NCI-H526 (cell line): ENCODE results near the gene EXOSC1.
A peak's percentile ranks its signal among the peaks of the same experiment; 100 is the strongest.
"Not testable (repeated sequence)": the region's sequence is repeated elsewhere in the genome, so short reads cannot be mapped to it uniquely, and the experiment has no call there.

Source experiments
- DNase-seq, 2 experiments: peaks; one replicate each; lab custom pipeline; 2025; lab: John Stamatoyannopoulos, UW

EXOSC1 gene, protein sequence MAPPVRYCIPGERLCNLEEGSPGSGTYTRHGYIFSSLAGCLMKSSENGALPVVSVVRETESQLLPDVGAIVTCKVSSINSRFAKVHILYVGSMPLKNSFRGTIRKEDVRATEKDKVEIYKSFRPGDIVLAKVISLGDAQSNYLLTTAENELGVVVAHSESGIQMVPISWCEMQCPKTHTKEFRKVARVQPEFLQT

DNA sequence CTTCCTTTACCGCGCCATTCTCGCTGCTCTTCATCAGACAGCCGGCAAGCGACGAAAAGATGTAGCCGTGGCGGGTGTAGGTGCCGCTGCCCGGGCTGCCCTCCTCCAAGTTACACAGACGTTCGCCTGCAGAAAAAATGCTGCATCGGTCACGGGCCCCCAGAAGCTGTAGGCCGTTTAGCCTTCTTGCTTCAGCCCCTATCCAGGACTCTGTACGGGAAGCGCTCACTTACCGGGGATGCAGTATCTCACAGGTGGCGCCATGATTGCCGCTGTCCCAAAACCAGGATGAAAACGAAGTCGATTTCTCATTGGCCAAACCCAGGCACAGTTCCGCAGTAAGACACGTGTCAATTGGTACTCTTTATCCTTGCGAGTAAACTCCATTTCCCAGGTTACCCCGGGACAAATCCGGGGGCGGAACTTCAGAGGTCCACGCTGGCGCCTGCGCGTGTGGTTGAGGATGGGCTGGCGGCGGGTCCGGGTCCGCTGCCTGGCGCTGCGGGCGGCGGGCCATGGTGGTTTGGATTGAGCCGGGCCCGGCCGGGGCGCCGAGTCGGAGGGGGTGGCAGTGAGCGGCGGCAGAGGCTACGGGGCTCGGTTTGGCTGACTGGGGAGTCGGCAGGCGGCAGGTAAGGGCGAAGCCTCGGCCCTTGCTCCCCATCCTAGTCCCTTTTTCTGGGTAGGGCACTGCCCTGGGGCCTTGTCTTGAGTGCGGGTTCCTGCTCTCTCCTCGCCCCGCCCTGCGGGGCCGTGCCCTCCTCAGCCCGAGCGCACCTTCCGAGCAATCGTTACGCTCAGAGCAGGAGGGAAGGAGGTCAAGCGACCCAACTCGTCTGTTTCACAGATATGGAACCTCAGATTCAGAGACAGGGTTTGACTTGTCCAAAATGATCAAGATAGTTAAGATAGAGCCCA, at the start of gene EXOSC1, which contains the start of gene ZDHHC16:
EXOSC1 (minus strand) TSS at position 285 of the 918 bp plus-strand sequence; CDS start at position 264, 21 bp downstream.
ZDHHC16 (plus strand) TSS at position 454 of the 918 bp plus-strand sequence. CDS start 5,501 bp downstream, outside the sequence.
- DNase-seq: peak; percentile 89 to 94

DNA sequence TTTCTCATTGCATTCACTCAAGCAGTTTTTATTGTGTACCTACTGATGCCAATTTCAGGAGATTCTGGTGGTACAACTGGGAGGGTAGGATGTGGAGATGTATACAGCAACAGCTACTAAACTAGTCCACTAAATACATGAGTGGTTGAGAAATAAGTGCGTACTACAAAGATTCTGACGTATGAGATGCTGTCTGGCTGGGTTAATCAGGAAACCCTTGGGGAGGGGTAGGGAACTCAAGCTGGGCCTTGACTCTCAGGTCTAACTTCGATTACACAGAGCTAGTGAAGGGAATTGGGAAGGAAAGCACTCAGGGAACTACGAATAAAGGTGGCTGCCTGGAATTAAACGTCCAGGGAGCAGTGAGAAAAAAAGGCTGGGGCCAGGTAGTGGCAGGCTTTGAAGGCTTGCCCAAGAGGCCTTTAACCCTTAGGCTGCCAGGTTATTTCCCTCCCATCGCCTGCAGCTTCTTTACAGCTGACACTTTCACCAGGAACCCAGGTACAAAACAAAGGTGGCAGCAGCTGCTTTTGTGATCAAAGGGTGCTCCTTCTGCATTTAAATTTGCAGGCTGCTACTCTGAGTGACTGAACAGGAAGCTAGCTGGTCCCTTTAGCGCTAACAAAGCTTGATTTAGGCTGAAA, 49.2 kb upstream of the EXOSC1 start:
- DNase-seq: peak in 1 of 2 experiments; percentile 5

DNA sequence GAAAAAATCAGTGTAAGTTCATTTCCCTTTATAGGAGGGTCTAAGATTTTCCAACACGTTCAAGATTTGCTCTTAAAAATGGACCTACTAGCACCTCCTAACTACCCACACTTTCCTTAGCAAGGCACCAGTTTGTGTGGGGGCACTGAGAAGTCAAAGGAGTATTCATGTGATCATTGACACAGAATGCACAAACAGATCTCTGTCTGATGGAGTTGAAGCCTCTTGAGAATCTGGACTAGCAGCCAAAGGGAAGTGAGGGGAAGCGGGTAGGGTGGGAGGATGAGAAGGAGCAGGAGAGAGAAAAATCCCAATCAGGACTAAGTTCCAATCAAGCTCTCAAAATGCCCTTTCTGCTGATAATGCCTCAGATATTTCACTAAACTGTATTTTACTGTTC, 48.3 kb upstream of the EXOSC1 start:
- DNase-seq: no peak

- DNase-seq: no peak
These were observed 44.8 kb upstream of the EXOSC1 start for GRCh38 chr10:97490592-97490991.

DNA sequence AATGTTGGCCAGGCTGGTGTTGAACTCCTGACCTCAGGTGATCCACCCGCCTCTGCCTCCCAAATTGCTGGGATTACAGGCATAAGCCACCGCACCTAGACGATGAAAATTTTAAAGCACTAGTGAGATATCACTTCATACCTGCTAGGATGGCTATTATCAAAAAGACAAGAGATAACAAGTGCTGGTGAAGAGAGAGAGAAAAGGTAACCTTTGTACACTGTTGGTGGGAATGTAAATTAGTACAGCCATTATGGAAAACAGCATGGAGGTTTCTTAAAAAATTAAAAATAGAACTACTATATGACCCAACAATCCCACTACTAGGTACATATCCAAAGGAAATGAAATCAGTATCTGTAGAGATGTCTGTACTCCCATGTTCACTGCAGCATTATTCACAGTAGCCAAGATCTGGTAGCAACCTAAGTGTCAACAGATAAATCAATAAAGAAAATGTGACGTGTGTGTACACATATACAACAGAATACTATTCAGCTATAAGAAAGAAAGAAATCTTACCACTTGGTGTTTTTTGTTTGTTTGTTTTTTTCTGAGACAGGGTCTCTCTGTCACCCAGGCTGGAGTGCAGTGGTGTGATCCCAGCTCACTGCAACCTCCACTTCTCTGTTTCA, 40.0 kb upstream of the EXOSC1 start:
- no peak for DNase-seq

DNA sequence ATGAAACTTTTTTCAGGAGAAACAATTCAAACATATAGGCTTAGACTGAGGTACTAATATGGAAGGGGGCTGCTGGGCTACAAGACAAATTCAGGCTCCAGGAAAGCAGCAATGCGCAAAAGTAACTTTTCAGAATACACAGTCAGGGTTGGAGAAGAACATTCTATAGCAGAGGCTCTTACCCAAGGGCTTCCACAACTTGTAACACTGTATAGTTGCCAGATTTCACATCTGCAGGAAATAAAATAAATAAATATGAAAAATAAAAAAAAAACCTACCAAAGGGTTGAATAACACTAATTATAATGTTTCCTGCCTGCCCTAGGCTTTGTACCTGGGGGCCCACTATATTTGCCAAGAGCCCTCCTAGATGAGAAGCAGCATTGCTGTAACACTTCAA, 38.1 kb upstream of the EXOSC1 start:
- DNase-seq: no peak

GRCh38 chr10:97483506-97483905, 37.7 kb upstream of the EXOSC1 start:
- no peak for DNase-seq

GRCh38 chr10:97482381-97482780, 36.6 kb upstream of the EXOSC1 start:
- no peak for DNase-seq

DNA sequence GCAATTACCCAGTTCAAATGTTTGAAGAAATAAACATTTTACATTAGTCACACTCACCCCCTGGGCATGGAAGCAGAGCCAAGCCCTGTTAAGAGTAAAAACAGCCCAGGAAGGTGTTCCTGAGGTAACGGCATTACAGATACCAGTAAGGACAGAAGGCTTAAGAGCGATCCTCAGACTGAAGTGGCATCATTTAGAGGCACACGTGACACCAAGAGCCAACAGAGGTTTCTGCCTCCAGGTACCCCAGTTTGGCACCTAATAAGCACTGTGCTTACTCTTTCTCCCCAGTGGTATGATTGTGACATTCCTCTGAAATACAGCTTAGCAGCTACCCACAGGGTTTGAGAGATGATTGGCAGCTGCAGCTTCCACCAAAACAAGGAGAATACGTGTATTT, 35.3 kb upstream of the EXOSC1 start:
- DNase-seq: no peak

DNA sequence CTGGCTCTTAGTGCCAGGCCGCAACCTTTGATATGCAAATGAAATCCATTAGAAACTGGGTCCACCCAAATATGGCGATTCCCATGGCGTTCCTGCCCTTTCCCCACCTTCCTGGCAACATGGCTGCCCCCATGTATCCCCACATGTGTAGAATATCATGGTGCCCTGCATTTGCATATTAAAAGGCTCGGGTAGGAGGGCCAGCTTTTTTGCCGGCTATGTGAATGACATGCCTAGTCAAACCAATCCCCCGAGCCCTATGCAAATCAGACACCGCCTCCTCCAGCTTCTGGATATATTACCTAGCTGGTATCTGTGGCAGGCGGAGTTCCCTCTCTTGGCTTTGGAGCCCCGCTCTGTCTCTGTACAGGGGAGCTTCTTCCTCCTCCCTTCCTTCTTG, 34.1 kb upstream of the EXOSC1 start:
- DNase-seq: peak; percentile 92 to 94

DNA sequence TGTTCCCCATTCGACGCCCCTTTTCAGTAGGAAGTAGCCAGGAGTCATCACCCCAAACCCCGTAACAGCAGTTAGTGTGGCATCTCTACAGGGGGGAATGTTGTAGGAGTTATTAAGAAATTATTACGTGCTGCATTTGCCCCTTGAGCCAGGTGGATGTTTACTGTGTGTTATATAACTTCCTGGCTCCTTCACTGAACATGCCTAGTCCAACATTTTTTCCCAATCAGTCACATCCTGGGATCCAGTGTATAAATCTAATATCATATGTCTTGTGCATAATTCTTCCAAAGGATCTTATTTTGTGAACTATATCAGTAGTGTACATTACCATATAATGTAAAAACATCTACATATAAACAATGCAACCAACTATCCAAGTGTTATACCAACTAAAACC, 33.6 kb upstream of the EXOSC1 start:
- DNase-seq: not testable (repeated sequence)

- DNase-seq: no peak
These were observed 30.3 kb upstream of the EXOSC1 start for GRCh38 chr10:97475936-97476594.

- no peak for DNase-seq
These were observed 29.1 kb upstream of the EXOSC1 start for GRCh38 chr10:97474918-97475317.

DNA sequence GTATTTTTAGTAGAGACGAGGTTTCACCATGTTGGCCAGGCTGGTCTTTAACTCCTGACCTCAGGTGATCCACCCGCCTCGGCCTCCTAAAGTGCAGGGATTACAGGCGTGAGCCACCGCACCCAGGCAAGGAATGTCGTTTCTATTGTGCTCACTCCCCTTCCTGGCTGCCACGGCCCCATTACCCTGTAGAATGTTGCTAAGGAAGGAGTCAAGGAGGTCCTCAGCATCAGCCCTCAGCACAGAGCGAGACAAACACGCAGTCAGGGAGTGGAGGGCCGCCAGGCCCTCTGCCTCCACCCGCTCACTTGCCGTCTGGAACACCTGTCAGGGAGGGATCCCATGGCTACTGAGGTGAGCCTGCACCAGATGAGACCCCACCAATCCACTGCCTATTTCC, 23.0 kb upstream of the EXOSC1 start:
- not testable (repeated sequence) for DNase-seq

GRCh38 chr10:97468162-97468561, 22.4 kb upstream of the EXOSC1 start:
- DNase-seq: no peak

DNA sequence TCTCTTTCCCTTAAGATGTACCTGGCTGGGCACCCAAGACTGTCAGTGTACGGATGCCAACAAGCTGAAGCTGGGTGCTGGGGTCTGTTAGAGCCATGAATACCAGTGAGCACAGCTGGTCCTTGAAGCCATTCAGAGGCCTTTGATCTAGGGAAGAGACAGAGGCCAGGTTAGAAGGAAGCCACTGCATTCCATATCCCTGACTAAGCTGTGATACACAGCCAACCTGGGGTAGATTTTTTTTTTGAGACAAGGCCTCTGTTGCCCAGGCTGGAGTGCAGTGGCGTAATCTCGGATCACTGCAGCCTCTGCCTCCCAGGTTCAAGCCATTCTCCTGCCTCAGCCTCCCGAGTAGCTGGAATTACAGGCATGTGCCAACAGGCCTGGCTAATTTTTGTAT, 20.9 kb upstream of the EXOSC1 start:
- no peak for DNase-seq

DNA sequence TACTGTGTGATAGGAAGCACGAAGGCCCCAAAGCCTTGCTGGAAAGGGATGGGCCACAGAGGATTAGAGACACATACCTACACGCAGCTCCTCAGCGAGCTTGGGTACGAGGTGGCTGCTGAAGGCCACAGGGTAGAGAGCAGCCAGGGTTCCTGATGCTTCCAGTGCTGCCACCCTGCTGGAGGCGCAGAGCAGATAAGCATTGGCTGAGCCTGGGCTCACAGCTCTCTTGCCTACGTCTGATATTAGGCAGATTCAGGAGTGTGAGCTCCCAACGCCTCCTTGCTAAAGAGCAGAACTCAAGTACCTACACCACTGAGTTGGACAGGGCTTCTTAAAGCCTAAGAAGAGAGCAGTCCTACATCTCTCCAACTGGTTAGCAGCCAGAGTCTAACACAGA, 20.2 kb upstream of the EXOSC1 start:
- DNase-seq: no peak

GRCh38 chr10:97464226-97464625, 18.4 kb upstream of the EXOSC1 start:
- no peak for DNase-seq

GRCh38 chr10:97463363-97464132, 17.7 kb upstream of the EXOSC1 start:
- DNase-seq: peak; percentile 12 to 75

GRCh38 chr10:97462309-97462708, 16.5 kb upstream of the EXOSC1 start:
- no peak for DNase-seq

- DNase-seq: no peak
These were observed 14.1 kb upstream of the EXOSC1 start for GRCh38 chr10:97459933-97460332.
